Skeletal muscle satellite cell (primary cell): ENCODE data around the gene EFL1.
A peak's percentile ranks its signal among the peaks of the same experiment; 100 is the strongest.

Source experiments
- H3K27me3 ChIP-seq: 2 replicates; pipeline ENCODE4 v1.7.0; 2013; ENCODE audit warnings: low read length; ENCODE audit not compliant: control insufficient read depth, insufficient read depth
- H3K36me3 ChIP-seq: 2 replicates; pipeline ENCODE4 v1.7.0; 2013; ENCODE audit warnings: mild to moderate bottlenecking, control low read depth, low read length; ENCODE audit not compliant: insufficient read depth
- H3K4me1 ChIP-seq: 2 replicates; pipeline ENCODE4 v1.7.0; 2013; ENCODE audit warnings: low read length; ENCODE audit not compliant: control insufficient read depth, insufficient read depth
- H3K4me2 ChIP-seq: 2 replicates; pipeline ENCODE4 v1.7.0; 2013; ENCODE audit warnings: mild to moderate bottlenecking, low read length
- H3K4me3 ChIP-seq: 2 replicates; pipeline ENCODE4 v1.7.0; 2013; ENCODE audit warnings: low read length
- H3K9ac ChIP-seq: 2 replicates; pipeline ENCODE4 v1.7.0; 2013; ENCODE audit warnings: mild to moderate bottlenecking, low read depth, low read length, moderate library complexity
- H3K9me3 ChIP-seq: replicated peaks from 2 replicates; pipeline ENCODE4 v1.7.0; 2013; ENCODE audit warnings: mild to moderate bottlenecking, control low read depth, low read length

The EFL1 gene

GRCh38 chr15:82174471-82175235, 87.9 kb downstream of the EFL1 start:
- H3K27me3 ChIP-seq = no peaks in the 10 kb centered on the region
- H3K4me1 ChIP-seq = peaks cover 21% of the 10 kb centered on the region
- H3K4me3 ChIP-seq = no peak overlapping the region
- no peak overlapping the region for H3K9ac ChIP-seq
- H3K9me3 ChIP-seq = no peaks in the 10 kb centered on the region
- H3K36me3 ChIP-seq = no peaks in the 10 kb centered on the region
- H3K4me2 ChIP-seq = no peak overlapping the region

- no peaks in the 10 kb centered on the region for H3K9me3 ChIP-seq
- no peaks in the 10 kb centered on the region for H3K27me3 ChIP-seq
- H3K4me3 ChIP-seq = no peak overlapping the region
- peaks cover 15% of the 10 kb centered on the region for H3K4me1 ChIP-seq
- H3K9ac ChIP-seq = no peak overlapping the region
- peaks cover 6% of the 10 kb centered on the region for H3K36me3 ChIP-seq
- H3K4me2 ChIP-seq = no peak overlapping the region
Observed at GRCh38 chr15:82173108-82173507, 89.4 kb downstream of the EFL1 start.

- H3K4me2 ChIP-seq = no peak overlapping the region
- peaks cover 9% of the 10 kb centered on the region for H3K4me1 ChIP-seq
- H3K9me3 ChIP-seq = no peaks in the 10 kb centered on the region
- peaks cover 6% of the 10 kb centered on the region for H3K36me3 ChIP-seq
- H3K4me3 ChIP-seq = no peak overlapping the region
- H3K9ac ChIP-seq = no peak overlapping the region
- H3K27me3 ChIP-seq = no peaks in the 10 kb centered on the region
Observed at GRCh38 chr15:82172506-82172905, 90.0 kb downstream of the EFL1 start.

GRCh38 chr15:82168757-82169156, 93.8 kb downstream of the EFL1 start:
- H3K9me3 ChIP-seq = no peaks in the 10 kb centered on the region
- no peak overlapping the region for H3K4me3 ChIP-seq
- H3K27me3 ChIP-seq = no peaks in the 10 kb centered on the region
- no peak overlapping the region for H3K9ac ChIP-seq
- no peaks in the 10 kb centered on the region for H3K4me1 ChIP-seq
- peaks cover 6% of the 10 kb centered on the region for H3K36me3 ChIP-seq
- no peak overlapping the region for H3K4me2 ChIP-seq

GRCh38 chr15:82168296-82168695, 94.2 kb downstream of the EFL1 start:
- Histone ChIP-seq H3K4me2 (no peak overlapping the region), H3K9ac (no peak overlapping the region), H3K4me3 (no peak overlapping the region), H3K4me1 (no peaks in the 10 kb centered on the region), H3K27me3 (no peaks in the 10 kb centered on the region), H3K36me3 (peaks cover 9% of the 10 kb centered on the region), H3K9me3 (no peaks in the 10 kb centered on the region)

- Histone ChIP-seq H3K36me3 (peaks cover 18% of the 10 kb centered on the region), H3K27me3 (no peaks in the 10 kb centered on the region), H3K4me3 (no peak overlapping the region), H3K4me2 (no peak overlapping the region), H3K9me3 (no peaks in the 10 kb centered on the region), H3K4me1 (no peaks in the 10 kb centered on the region), H3K9ac (no peak overlapping the region)
Observed at GRCh38 chr15:82165948-82166376, 96.6 kb downstream of the EFL1 start.

GRCh38 chr15:82159922-82160321, 102.6 kb downstream of the EFL1 start:
- no peaks in the 10 kb centered on the region for H3K27me3 ChIP-seq
- peaks cover 25% of the 10 kb centered on the region for H3K36me3 ChIP-seq
- H3K4me3 ChIP-seq = no peak overlapping the region
- H3K9me3 ChIP-seq = no peaks in the 10 kb centered on the region
- H3K4me1 ChIP-seq = peaks cover 5% of the 10 kb centered on the region
- no peak overlapping the region for H3K4me2 ChIP-seq
- peak overlapping the region; percentile 10 for H3K9ac ChIP-seq

GRCh38 chr15:82158811-82159210, 103.7 kb downstream of the EFL1 start:
- Histone ChIP-seq H3K9ac (no peak overlapping the region), H3K4me1 (peaks cover 5% of the 10 kb centered on the region), H3K36me3 (peaks cover 25% of the 10 kb centered on the region), H3K9me3 (no peaks in the 10 kb centered on the region), H3K4me2 (no peak overlapping the region), H3K4me3 (no peak overlapping the region), H3K27me3 (no peaks in the 10 kb centered on the region)

- no peaks in the 10 kb centered on the region for H3K27me3 ChIP-seq
- H3K4me1 ChIP-seq = peaks cover 17% of the 10 kb centered on the region
- H3K36me3 ChIP-seq = peaks cover 32% of the 10 kb centered on the region
- no peak overlapping the region for H3K9ac ChIP-seq
- H3K9me3 ChIP-seq = no peaks in the 10 kb centered on the region
- no peak overlapping the region for H3K4me3 ChIP-seq
- no peak overlapping the region for H3K4me2 ChIP-seq
Observed at GRCh38 chr15:82150645-82151044, 111.9 kb downstream of the EFL1 start.

- Histone ChIP-seq H3K9ac (peak overlapping the region; percentile 44), H3K27me3 (no peaks in the 10 kb centered on the region), H3K9me3 (no peaks in the 10 kb centered on the region), H3K4me3 (no peak overlapping the region), H3K36me3 (peaks cover 32% of the 10 kb centered on the region), H3K4me1 (peaks cover 17% of the 10 kb centered on the region), H3K4me2 (peak overlapping the region; percentile 3)
Observed at GRCh38 chr15:82146990-82147461, 115.5 kb downstream of the EFL1 start.

- H3K4me3 ChIP-seq = no peak overlapping the region
- H3K4me2 ChIP-seq = no peak overlapping the region
- H3K9me3 ChIP-seq = no peaks in the 10 kb centered on the region
- peaks cover 28% of the 10 kb centered on the region for H3K36me3 ChIP-seq
- H3K27me3 ChIP-seq = no peaks in the 10 kb centered on the region
- peak overlapping the region; percentile 44 for H3K9ac ChIP-seq
- H3K4me1 ChIP-seq = peaks cover 17% of the 10 kb centered on the region
Observed at GRCh38 chr15:82146576-82146975, 116.0 kb downstream of the EFL1 start.
